HG02884 (cell line): Measurements from ENCODE around the gene NCAPH2.
"Not testable (repeated sequence)": the region's sequence is repeated elsewhere in the genome, so short reads cannot be mapped to it uniquely, and the experiment has no call there.

ENCODE experiments used
- ATAC-seq: cut with Tn5 transposase; IDR thresholded peaks from one replicate; pipeline ENCODE4 v1.9.1; 2021; ENCODE audit warnings: mild to moderate bottlenecking, moderate library complexity; ENCODE audit not compliant: unreplicated experiment

Gene NCAPH2

DNA sequence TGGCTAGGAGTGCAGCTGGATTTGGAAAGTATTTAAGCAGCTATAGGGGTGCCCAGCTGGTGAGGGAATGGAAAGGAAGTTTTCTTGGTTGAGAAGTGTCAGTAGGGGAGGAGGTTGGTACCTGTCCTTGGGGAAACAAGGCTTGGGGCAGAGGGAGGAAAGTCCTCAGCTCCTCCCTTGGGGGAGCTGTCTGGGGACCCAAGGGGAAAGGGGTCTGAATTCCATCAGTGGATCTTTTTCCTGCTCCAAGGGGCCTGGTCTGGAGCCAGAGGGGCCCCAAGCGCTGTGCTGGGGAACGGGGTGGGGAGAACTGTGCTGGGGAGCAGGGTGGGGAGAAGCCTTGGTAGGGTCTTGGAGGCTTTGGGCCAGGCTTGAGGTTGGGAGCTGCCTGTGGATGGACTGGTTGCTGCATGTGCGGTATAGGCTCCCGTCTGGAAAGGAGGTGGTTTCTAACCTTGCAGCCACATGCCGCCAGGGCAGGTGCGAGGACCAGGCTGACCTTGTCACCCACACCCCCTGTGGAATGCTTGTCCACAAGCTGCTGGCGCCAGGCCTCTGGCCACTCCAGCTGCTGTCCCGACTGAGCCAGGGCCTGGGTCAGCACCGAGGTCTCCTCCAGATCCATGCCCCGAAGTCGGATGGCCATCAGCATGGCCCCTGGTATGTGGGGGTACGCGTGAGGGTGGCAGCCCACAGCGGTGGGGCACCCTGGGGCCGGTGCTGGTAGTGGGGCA lies 20.8 kb downstream of the NCAPH2 start:
- ATAC-seq = no peak

DNA sequence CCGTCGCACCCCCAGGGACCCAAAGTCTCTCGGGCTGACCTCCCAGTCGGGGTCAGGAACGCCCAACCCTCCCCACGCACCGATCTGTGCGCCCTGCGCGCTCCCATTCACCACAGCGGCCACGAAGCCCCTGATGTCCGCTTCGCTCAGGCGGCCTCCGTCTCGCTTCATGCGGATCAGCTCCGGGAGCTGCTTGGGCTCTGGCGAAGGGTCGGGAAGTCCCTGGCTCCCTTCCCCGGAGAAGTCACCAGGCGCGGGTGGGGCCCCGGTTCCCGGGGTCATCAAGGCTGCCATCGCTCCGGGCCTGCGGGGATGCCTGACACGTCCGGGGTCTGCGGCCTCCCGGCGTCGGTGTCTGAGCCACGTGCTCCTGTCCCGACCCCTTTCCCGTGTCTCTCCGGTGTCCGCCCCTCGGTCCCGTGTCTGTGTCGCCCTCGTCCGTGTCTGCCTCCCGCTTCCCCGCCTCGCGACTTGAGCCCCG lies 21.4 kb downstream of the NCAPH2 start:
- no peak for ATAC-seq

DNA sequence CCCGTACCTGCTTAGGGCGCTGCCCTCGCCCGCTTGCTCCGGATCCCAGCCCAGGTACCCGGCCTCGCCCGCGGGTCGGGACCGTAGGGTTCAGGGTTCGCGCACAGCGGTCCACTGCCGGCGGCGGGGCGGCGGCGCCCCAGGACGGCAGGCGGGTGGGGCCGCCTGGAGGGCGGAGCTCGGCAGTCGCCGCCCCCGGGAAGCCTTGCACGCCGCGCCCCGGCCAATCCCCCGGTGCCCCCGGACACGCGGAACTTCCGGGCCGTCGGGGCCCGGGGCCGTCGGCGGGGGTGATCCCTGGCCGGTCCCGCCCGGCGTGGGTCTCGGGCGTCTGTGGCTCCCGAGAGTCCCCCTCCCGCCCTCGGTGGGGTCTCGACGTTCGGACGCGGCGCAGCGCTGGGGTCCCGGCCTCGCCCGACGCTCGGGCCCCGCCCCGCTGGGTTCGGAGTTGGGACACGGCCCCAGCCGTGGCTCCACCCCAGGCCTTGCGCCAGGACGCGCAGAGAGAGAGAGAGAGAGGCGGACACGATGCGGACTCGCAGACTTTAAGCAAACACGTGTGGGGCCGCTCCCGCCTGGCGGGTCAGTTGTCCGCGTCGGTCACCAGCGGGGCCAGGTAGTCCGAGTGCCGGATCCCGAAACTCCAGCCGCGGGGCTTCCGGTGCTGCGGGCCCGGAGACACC lies 22.0 kb downstream of the NCAPH2 start, which contains the start of gene TYMP:
TSS of gene TYMP (minus strand) at position 116 of the 683 bp plus-strand sequence. CDS start 303 bp downstream, outside the sequence.
- ATAC-seq = no peak

DNA sequence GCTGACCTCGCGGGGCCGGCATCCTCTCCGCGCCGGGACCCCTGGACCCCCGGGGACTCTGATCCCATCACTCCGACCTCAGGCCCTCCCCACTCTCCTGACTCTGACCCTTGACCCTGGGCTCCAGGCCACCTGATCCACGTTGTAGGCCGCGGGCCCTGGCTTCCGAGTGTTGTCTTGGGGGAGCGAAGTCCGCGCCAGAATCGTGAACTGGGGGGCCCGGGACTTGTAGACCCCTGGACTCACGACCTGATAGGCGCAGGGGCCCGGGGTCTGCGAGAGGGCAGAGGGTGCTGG lies 22.5 kb downstream of the NCAPH2 start:
- no peak for ATAC-seq

DNA sequence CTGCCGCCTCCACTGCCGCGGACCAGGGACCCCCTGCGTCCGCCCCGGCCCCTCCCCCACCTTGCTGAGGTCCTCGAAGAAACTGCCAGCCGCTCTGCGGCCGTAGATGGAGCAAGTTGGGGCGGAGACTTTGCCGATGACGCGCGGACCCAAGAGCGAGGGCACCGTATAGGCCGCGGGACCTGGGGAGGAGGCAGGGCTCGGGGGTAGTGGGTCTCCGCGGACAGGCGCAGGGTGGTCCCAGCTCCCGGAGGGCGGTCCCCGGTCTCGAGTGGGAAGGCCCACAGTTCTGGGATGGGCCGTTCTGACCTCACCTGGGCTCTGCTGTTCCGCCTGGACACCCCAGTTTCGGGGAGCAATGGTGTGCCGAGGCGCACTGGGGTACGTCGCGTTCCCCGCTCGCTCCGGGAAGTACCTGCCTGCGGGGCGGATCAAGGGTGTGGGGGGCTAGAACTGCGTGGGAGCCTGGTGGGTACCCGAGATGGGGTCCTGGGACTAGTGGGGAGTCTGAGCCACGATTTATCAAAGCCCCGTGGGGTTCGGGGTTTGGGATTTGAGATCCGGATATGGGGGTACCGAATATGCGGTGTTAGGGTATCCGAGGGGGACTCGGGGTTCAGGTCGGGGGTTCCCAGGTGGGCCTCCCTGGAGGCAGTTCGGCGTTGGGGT lies 23.0 kb downstream of the NCAPH2 start:
- no peak for ATAC-seq

DNA sequence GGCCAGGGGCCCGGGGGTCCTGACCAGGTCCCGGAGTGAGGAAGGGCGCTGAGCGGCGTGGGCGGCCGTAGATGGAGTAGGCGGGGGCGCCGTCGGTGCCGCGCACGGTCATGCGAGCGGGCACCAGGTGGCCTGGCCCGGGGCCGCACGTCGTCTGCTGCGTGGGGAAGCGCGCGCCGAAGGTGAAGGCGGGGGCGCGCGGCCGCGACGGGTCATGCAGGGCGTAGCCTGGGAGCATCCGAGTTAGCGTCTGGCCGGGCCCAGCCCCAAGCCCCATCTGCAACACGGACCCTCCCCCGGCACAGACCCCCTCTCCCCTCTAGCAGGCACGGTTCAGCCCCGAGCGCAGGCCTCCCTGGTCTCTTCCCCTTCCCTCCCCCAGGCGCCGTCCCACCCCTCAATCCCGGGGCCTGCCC lies 23.5 kb downstream of the NCAPH2 start:
- ATAC-seq = no peak

DNA sequence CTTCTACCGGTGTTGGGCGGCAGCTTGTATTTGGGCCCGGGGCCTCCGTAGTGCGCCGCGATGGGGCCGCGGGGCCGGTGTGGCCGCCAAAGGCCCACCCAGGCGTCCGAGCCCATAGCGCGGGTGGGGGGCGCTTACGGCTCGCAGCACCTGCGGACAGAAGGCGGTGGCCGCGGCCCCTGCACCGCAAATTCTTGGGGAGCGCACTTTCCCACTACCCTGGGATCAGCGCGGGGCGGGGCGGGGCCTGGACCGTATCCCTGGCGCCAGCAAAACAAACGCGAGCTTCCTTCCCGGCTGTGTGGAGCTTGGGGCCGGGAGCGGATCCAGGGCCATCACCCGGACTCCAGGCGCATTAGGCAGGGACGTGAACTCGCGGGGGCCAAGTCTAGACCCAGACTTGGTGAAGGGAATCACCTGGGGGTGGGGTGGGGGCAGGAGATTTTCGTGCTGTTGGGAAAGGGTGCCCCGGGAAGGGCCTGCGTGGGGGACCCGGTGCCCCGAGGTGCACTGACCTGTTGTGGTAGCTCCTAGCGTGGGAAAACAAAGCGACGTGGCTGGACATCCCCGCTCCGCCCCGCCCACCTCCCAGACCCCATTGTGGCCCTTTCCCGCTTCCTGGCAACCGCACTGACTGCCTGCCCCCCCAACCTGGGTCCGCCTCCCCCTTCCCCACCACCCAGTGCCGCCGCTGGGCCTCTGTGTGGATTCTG lies 24.1 kb downstream of the NCAPH2 start:
- ATAC-seq = no peak

DNA sequence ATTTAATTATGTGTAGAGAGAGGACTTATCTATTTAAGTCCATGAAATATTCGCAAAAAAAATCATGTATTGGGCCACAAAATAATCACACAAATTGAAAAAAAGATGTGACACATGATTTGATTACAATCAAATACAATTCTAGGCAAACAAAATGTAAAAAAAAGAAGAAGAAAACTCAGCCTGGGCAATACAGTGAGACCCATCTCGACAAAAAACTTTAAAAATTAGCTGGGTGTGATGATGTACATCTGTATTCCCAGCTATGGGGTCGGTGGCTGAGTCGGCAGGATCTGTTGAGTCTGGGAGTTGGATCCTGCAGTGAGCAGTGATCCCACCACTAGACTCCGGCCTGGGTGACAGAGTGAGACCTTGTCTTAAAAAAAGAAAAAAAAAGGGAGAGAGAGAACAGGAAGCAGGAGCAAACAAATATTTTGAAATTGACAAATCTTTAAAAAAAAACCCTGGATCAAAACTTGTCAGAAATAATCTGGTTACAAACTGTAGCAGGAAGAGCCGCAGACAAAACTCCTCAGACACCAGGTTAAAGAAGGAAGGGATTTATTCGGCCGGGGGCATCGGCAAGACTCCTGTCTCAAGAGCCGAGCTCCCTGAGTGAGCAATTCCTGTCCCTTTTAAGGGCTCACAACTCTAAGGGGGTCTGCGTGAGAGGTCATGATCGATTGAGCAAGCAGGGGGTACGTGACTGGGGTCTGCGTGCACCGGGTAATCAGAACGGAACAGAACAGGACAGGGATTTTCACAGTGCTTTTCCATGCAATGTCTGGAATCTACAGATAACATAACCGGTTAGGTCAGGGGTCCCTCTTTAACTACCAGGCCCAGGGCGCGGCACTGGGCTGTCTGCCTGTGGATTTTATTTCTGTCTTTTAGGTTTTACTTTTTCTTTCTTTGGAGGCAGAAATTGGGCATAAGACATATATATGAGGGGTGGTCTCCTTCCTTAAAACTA lies 25.1 kb downstream of the NCAPH2 start:
- no peak for ATAC-seq

DNA sequence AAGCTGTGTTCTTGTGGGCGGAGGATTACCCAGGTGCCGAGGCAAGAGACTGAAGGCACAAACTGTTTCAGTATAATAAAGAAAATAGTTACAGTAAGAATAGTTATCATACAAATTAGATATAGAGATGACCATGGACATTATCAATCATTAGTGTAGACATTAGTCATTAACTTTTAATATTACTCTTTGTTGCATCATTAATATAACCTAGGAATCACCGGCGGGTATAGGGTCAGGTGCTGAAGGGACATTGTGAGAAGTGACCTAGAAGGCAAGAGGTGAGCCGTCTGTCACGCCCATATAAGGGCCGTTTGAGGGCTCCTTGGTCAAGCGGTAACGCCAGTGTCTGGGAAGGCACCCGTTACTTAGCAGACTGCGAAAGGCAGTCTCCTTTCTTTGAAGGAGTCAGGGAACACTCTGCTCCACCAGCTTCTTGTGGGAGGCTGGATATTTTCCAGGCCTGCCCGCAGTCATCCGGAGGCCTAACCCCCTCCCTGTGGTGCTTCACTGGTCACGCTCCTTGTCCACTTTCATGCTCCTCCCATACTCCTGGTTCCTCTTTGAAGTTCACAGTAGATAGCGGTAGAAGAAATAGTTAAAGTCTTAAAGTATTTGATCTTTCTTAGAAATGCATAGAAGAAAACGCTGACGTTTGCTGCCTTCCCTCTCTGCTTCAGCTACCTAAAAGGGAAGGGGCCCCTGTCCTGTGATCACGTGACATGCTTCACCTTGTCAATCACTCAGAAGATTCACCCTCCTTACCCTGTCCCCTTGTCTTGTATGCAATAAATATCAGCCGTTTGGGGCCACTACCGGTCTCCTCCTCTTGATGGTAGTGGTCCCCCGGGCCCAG lies 26.1 kb downstream of the NCAPH2 start:
- not testable (repeated sequence) for ATAC-seq

DNA sequence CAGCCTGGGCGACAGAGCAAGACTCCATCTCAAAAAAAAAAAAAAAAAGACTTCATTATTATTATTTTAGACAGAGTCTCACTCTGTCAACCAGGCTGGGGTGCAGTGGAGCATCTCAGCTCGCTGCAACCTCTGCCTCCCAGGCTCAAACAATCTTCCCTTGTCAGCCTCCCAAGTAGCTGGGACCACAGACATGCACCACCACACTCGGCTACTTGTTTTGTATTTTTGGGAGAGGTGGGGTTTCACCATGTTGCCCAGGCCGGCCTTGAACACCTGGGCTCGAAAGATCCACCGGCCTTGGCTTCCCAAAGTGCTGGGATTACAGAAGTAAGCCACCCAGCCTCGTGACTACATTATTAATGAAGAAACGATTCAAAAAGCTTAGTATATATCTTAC lies 27.1 kb downstream of the NCAPH2 start:
- no peak for ATAC-seq

DNA sequence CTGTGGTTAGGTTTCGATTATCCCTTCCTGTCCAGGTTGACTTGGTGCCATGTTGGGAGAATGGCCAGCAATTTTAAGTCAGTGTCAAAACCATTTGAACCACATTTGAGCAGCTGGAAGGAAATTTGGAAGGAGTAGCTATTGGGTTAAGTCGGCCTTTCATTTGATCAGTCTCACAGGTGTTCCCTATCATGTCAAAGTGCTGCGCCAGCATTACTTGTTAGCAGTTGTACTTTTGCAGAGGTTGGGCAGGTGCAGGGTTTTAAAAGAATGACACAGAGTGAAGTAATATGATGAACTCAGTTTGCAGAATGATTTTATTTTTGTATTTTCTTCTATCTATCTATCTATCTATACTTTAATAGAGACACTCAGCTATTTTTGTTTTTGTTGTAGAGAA lies 28.2 kb downstream of the NCAPH2 start:
- ATAC-seq = no peak

DNA sequence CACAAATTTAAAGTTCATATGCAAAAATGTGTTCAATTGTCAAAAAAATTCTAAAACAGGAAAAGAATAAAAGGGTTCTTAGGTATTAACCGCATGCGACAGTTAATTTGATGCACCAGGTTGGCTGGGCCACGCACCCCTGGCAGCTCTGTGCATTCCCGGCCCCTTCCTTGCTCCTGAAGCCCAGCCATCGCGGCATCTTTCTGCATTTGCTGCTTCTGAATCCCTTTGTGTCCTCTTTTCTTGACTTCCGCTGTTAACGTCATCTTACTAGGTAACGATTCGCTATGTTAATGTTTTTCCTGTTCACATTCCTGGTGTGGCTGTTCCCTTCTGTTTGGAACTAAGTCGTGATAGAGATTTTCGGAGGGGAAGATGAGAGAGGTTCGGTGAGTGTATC lies 29.7 kb downstream of the NCAPH2 start:
- ATAC-seq = no peak

DNA sequence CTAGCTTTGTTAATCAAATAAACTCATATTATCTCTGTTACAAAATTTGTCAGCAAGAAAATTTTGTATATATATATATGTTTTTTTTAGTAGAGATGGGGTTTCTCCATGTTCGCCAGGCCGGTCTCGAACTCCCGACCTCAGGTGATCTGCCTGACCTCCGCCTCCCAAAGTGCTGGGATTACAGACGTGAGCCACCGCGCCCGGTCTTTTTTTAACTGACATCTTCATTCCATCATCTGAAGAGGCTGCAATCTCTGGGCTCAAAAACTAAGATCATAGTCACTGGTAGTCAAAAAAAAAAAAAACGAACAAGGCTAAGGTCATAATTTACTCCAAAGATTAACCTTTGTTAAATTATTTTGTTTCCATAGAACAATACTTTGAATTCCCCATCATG lies 32.4 kb downstream of the NCAPH2 start:
- ATAC-seq = no peak

DNA sequence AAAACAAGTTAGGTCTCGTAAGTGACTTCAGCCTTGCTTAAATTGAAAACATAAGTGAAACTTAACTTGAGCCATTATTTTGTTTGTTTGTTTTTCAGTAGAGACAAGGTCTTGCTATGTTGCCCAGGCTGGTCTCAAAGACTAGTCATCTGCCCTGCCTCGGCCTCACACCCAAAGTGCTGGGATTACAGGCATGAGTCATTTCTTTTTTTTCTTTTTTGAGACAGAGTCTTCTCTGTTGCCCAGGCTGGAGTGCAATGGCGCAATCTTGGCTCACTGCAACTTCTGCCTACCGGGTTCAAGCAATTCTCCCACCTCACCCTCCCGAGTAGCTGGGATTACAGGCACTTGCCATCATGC lies 33.6 kb downstream of the NCAPH2 start:
- not testable (repeated sequence) for ATAC-seq

DNA sequence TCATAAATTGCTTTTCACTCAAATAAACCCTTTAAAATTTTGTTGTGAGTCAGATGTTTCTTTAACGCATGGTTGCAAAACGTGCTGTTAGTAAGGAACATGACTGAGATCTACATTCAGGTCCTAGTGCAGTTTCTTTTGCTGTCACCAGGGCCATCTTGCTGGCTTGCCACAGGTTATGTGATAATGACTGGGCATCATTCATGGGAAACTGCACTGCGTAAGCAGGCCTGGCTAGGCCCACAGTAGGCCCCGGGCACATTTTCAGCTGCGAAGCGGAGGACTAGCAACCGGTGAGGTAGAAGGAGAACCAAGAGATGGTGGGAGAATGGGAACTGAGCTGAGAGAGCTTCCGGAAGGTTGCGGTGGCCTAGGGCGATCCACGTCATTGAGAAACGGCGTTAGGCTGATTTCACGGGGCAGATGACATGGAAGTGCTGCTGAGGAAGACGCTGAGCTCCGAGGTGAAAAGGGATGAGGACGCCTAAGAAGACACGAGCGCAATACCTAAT lies 34.4 kb downstream of the NCAPH2 start:
- ATAC-seq = no peak

DNA sequence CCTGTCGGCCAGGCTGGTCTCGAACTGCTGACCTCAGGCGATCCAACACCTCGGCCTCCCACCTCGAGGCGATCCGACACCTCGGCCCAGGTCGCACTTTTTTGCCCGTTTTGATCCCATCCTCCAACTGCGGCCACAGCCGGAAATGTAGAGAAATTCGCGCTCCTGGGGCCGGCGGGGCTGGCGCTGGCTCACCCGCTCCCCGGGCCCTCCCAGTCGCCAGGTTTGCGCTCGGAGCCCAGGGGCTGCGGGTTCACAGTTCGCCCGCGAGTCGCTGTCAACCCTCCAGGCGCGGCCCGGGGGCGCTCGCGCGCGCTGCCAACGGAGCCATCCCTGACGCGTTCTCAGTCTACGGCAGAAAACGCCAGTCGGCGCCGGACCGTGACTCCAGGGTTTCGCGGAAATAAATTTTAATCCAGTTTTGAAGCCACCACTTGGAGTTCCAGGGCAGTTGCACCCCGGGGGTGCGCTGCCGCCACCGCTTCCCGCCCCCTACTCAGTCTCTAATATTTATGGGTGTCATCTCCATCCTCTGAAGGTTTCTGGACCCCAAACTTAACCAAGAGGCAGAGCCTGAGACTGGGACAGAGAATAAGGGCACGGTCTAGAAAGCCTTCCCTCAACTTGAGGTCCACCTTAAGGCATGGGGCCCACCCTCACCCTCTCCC lies 36.2 kb downstream of the NCAPH2 start:
- ATAC-seq = no peak

DNA sequence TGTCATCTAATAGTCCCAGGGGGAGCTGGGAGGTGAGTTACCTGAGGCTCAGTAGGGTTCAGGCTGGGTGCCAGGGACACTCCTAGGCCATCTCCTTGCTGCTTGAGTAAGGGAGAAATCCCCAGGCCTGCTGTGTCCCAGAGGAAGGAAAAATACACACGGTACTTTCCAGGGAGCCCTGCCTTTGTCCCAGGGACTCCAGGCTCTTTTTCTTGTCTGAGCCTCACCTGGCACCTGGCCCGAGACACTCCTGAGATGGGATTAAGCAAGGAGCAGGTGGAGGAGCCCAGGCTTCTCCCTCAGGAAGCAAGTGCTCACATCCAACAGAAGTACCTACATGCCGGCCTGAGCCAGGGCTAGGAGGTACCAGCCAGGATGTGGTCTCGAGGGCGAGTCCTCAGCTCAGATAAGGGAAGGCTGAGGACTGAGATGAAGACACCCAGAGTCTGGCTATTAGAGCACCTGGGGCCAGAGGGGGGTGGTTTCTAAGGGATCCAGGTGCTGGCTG lies 36.8 kb downstream of the NCAPH2 start:
- no peak for ATAC-seq

DNA sequence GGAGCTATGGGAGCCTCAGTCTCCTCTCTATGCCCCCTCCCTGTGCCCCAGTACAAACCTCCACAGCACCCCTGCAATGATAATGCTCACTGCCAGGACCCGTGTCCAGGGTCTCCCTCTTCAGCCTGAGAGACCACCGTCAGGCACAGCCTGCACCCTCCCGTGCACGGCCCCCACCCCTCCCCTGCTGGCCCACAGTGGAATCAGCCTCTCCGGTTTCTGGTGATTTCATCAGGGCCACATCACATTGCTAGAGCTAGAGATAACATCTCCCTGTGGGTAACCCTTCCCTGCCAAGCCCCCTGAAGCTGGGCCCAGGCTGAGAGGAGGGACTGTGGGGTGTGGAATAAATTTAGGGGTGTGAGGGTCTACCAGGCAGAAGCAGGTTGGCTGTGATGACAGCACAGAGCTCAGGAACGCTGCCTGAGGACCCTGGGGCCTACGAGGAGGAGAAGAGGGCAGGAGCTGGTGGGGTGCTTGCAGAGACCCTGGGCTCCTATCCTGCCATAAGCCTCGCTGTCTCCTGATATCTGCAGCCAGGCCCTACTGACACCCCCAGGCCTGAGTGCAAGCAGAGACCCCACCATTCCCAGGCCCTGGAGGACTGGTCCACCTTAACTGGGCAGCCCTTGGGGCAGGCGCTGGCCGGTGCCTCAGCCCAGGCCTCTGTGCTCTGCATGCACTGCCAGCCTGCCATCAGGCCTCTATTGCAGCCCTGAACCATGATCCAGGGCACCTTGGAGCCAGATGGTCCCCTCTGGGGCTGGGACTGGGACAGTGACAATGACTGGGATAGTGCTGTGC lies 37.7 kb downstream of the NCAPH2 start, which contains the start of gene KLHDC7B:
TSS of gene KLHDC7B (plus strand) at position 378 of the 804 bp plus-strand sequence. CDS start at position 723, 345 bp downstream.
- ATAC-seq = no peak
